Measurements from ENCODE around the gene TXNRD1. TPM values are rescaled to one million over a fixed set of nuclear protein-coding genes. Genes with fewer than 3 reads are reported as not detected.

The TXNRD1 gene
- total and polyA plus RNA-seq, 12 donors, result 53.9 to 487 (median 290) TPM

GRCh38 chr12:104354868-104355570 is 139.4 kb downstream of the TXNRD1 start:
- Histone ChIP-seq H3K4me1 (replicated peaks in 1 of 2) (no peaks in the 10 kb centered on the region), H3K27me3 (no peaks in the 10 kb centered on the region), H3K9me3 (replicated peaks in 1 of 3) (no peaks in the 10 kb centered on the region), H3K27ac (no peak overlapping the region), H3K36me3 (replicated peaks in 1 of 2) (peaks cover 0 to 24% of the 10 kb centered on the region in 2 donors), H3K4me3 (no peak overlapping the region)
- intact Hi-C loops (cut with DNase I), result loop anchor here in 1 of 2 donors (5.0 kb wide), 1 partner anchor 153 kb away; no protein-coding TSS in a partner anchor
- no peak for TF ChIP-seq POLR2A (IDR thresholded peaks at IDR 0.05)
- TF ChIP-seq CTCF (IDR thresholded peaks at IDR 0.05), result no peak
- peak in 2 of 7 donors; percentile 9 to 24 for DNase-seq
- 84 to 92% (median 87%) methylated on average over 7 of the region's 7 CpGs for WGBS, 4 donors

GRCh38 chr12:104355630-104356029 is 140.1 kb downstream of the TXNRD1 start:
- no peaks in the 10 kb centered on the region for H3K9me3 ChIP-seq (replicated peaks in 1 of 3)
- no peaks in the 10 kb centered on the region for H3K27me3 ChIP-seq

GRCh38 chr12:104356231-104357115 is 140.9 kb downstream of the TXNRD1 start:
- DNase-seq, result peak in 2 of 7 donors; percentile 35 to 48
- Histone ChIP-seq H3K27ac (no peak overlapping the region), H3K27me3 (no peaks in the 10 kb centered on the region), H3K9me3 (replicated peaks in 1 of 3) (no peaks in the 10 kb centered on the region), H3K4me3 (no peak overlapping the region), H3K36me3 (replicated peaks in 1 of 2) (peaks cover 0 to 10% of the 10 kb centered on the region in 2 donors), H3K4me1 (replicated peaks in 1 of 2) (no peaks in the 10 kb centered on the region)
- TF ChIP-seq POLR2A (IDR thresholded peaks at IDR 0.05) (no peak), CTCF (IDR thresholded peaks at IDR 0.05) (no peak)
- 81 to 86% (median 83%) methylated on average over 12 to 17 of the region's 17 CpGs for WGBS, 4 donors
- intact Hi-C loops (cut with DNase I), result loop anchor here in 1 of 2 donors (5.0 kb wide), 1 partner anchor 154 kb away; no protein-coding TSS in a partner anchor

More at GRCh38 chr12:104355630-104356029, 140.1 kb downstream of the TXNRD1 start:
- peaks cover 0 to 18% of the 10 kb centered on the region in 2 donors for H3K36me3 ChIP-seq (replicated peaks in 1 of 2)
- H3K4me3 ChIP-seq, result no peak overlapping the region
- H3K27ac ChIP-seq, result peak overlapping the region in 1 of 5 donors; percentile 20
- 79 to 91% (median 86%) methylated on average over 3 of the region's 3 CpGs for WGBS, 4 donors
- intact Hi-C loops (cut with DNase I), result loop anchor here in 1 of 2 donors (5.0 kb wide), 1 partner anchor 153 kb away; no protein-coding TSS in a partner anchor
- DNase-seq, result peak in 2 of 7 donors; percentile 27 to 49
- H3K4me1 ChIP-seq (replicated peaks in 1 of 2), result no peaks in the 10 kb centered on the region
- TF ChIP-seq POLR2A (IDR thresholded peaks at IDR 0.05) (no peak), CTCF (IDR thresholded peaks at IDR 0.05) (no peak)

- no peak for TF ChIP-seq POLR2A (IDR thresholded peaks at IDR 0.05)
- TF ChIP-seq CTCF (IDR thresholded peaks at IDR 0.05), result no peak
- Histone ChIP-seq H3K27ac (no peak overlapping the region), H3K4me3 (no peak overlapping the region), H3K27me3 (no peaks in the 10 kb centered on the region), H3K36me3 (replicated peaks in 1 of 2) (peaks cover 0 to 1% of the 10 kb centered on the region in 2 donors), H3K4me1 (replicated peaks in 1 of 2) (no peaks in the 10 kb centered on the region), H3K9me3 (replicated peaks in 1 of 3) (no peaks in the 10 kb centered on the region)
- intact Hi-C loops (cut with DNase I), result loop anchor here in 1 of 2 donors (5.0 kb wide), 1 partner anchor 155 kb away; no protein-coding TSS in a partner anchor
- WGBS, 4 donors, result 91 to 100% (median 93%) methylated on average over 1 of the region's 1 CpG
- peak in 3 of 7 donors; percentile 26 to 51 (median 32) for DNase-seq
Observed at GRCh38 chr12:104357421-104357952, 141.9 kb downstream of the TXNRD1 start.
